Ishikawa (cell line): Measurements from ENCODE around the gene GRAMD4.

ENCODE experiments used
- CEBPB ChIP-seq: IDR thresholded peaks from 2 replicates; pipeline ENCODE4 v1.6.1; 2012
- CREB1 ChIP-seq: IDR thresholded peaks from 2 replicates; pipeline ENCODE4 v1.6.1; 2012; ENCODE audit warnings: low read depth
- EGR1 ChIP-seq: IDR thresholded peaks from 2 replicates; pipeline ENCODE4 v1.6.1; 2012
- EP300 ChIP-seq: IDR thresholded peaks from 2 replicates; pipeline ENCODE4 v1.6.1; 2012; ENCODE audit warnings: borderline replicate concordance
- FOXM1 ChIP-seq: IDR thresholded peaks from 2 replicates; pipeline ENCODE4 v1.6.1; 2012; ENCODE audit warnings: low read depth, borderline replicate concordance
- MAX ChIP-seq: IDR thresholded peaks from 2 replicates; pipeline ENCODE4 v1.6.1; 2012
- NFIC ChIP-seq: IDR thresholded peaks from 2 replicates; pipeline ENCODE4 v1.6.1; 2012
- RAD21 ChIP-seq: IDR thresholded peaks from 2 replicates; pipeline ENCODE4 v1.6.1; 2012; ENCODE audit warnings: low read depth
- TAF1 ChIP-seq: IDR thresholded peaks from 2 replicates; pipeline ENCODE4 v1.6.1; 2012; ENCODE audit warnings: low read depth, mild to moderate bottlenecking
- TCF12 ChIP-seq: IDR thresholded peaks from 2 replicates; pipeline ENCODE4 v1.6.1; 2012; ENCODE audit warnings: low read depth
- USF1 ChIP-seq: IDR thresholded peaks from 2 replicates; pipeline ENCODE4 v1.6.1; 2012
- YY1 ChIP-seq: IDR thresholded peaks from 2 replicates; pipeline ENCODE4 v1.6.1; 2012; ENCODE audit warnings: low read depth
- ZBTB7A ChIP-seq: IDR thresholded peaks from 2 replicates; pipeline ENCODE4 v1.6.1; 2012; ENCODE audit warnings: low read depth
- TF ChIP-seq, protein P1 (sequence below): IDR thresholded peaks from 2 replicates; pipeline ENCODE4 v1.6.1; 2012; ENCODE audit warnings: low read depth, mild to moderate bottlenecking

DNA sequence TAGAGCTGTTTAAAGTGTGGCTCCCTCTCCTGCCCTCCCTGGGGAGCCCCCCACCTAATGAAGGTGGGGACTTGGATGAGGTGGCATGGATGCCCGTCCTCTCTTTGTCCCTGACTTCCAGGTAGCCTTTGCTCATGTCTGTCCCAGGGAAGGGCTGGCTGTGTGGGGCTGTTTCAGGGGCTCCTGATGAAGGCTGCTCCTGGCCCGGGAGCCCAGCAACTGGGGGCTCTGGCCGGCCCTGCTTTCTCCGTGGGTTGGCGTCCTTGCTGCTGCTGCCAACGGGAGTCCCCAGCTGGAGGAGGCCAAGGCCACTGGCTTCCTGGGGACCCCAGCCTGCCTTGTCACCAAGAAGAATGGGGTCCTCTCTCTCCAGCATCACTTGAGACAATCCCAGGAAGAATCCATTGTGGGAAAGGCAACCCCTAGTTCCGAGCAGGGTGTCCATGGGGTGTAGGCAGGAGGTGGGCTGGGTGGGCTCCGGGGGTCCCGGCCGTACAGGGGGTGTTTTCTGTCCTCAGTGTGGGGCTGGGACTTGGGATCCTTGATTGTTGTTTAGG lies 13.2 kb downstream of the GRAMD4 start:
- TF ChIP-seq YY1 (no peak), EP300 (no peak), RAD21 (no peak), USF1 (no peak), TCF12 (no peak), ZBTB7A (no peak), NFIC (no peak), CREB1 (no peak), TAF1 (no peak), MAX (no peak), EGR1 (no peak), CEBPB (no peak), FOXM1 (no peak)
- TF ChIP-seq, protein P1, sequence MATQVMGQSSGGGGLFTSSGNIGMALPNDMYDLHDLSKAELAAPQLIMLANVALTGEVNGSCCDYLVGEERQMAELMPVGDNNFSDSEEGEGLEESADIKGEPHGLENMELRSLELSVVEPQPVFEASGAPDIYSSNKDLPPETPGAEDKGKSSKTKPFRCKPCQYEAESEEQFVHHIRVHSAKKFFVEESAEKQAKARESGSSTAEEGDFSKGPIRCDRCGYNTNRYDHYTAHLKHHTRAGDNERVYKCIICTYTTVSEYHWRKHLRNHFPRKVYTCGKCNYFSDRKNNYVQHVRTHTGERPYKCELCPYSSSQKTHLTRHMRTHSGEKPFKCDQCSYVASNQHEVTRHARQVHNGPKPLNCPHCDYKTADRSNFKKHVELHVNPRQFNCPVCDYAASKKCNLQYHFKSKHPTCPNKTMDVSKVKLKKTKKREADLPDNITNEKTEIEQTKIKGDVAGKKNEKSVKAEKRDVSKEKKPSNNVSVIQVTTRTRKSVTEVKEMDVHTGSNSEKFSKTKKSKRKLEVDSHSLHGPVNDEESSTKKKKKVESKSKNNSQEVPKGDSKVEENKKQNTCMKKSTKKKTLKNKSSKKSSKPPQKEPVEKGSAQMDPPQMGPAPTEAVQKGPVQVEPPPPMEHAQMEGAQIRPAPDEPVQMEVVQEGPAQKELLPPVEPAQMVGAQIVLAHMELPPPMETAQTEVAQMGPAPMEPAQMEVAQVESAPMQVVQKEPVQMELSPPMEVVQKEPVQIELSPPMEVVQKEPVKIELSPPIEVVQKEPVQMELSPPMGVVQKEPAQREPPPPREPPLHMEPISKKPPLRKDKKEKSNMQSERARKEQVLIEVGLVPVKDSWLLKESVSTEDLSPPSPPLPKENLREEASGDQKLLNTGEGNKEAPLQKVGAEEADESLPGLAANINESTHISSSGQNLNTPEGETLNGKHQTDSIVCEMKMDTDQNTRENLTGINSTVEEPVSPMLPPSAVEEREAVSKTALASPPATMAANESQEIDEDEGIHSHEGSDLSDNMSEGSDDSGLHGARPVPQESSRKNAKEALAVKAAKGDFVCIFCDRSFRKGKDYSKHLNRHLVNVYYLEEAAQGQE, result no peak
